ENCODE measurements around the gene JAM3. TPM values are rescaled to one million over a fixed set of nuclear protein-coding genes. Genes with fewer than 3 reads are reported as not detected.
"Not testable (repeated sequence)": the region's sequence is repeated elsewhere in the genome, so short reads cannot be mapped to it uniquely, and the experiment has no call there.

JAM3 gene
- polyA plus RNA-seq, 1 donor from 2014 or later, result 46.1 TPM

GRCh38 chr11:134178032-134178674 lies 109.3 kb downstream of the JAM3 start:
- Histone ChIP-seq H3F3A (ENCODE audit: insufficient read depth, low read length, poor library complexity, severe bottlenecking) (no peaks in the 10 kb centered on the region), H3K36me3 (ENCODE audit: insufficient read depth, low read length) (no peaks in the 10 kb centered on the region), H4K20me1 (ENCODE audit: insufficient read depth) (no peaks in the 10 kb centered on the region), H3K79me2 (replicated peaks; ENCODE audit: insufficient read depth, low read length) (no peaks in the 10 kb centered on the region), H3K27me3 (ENCODE audit: insufficient read depth, low read depth, low read length) (no peaks in the 10 kb centered on the region), H3K27ac (ENCODE audit: low read length) (no peak overlapping the region), H3K4me3 (ENCODE audit: low read length) (no peak overlapping the region), H3K9ac (ENCODE audit: low read length) (no peak overlapping the region), H3K4me2 (ENCODE audit: low read length) (no peak overlapping the region), H2AFZ (ENCODE audit: low read depth, low read length) (no peak overlapping the region), H3K9me2 (ENCODE audit: insufficient read depth, low read length) (no peaks in the 10 kb centered on the region), H3K9me3 (ENCODE audit: low read length) (no peaks in the 10 kb centered on the region)
- TF ChIP-seq POLR2AphosphoS5 (IDR thresholded peaks at IDR 0.05) (no peak), MXI1 (conservative IDR thresholded peaks at IDR 0.05; ENCODE audit: poor library complexity, severe bottlenecking) (no peak), EP300 (conservative IDR thresholded peaks at IDR 0.05; ENCODE audit: poor library complexity, severe bottlenecking) (no peak), SMC3 (conservative IDR thresholded peaks at IDR 0.05; ENCODE audit: poor library complexity) (no peak), REST (IDR thresholded peaks at IDR 0.05; ENCODE audit: borderline replicate concordance) (no peak), EZH2 (IDR thresholded peaks at IDR 0.05; ENCODE audit: borderline replicate concordance, insufficient read depth, low read length, poor library complexity, severe bottlenecking) (no peak)

- TF ChIP-seq RAD21 (conservative IDR thresholded peaks at IDR 0.05), result no peak
- no peaks in the 10 kb centered on the region for H3K79me2 ChIP-seq (replicated peaks; ENCODE audit: insufficient read depth, low read length)
- H3K27ac ChIP-seq (ENCODE audit: low read length), result no peak overlapping the region
- no peaks in the 10 kb centered on the region for H3K27me3 ChIP-seq (ENCODE audit: insufficient read depth, low read depth, low read length)
- peaks cover 8% of the 10 kb centered on the region for H3K36me3 ChIP-seq (ENCODE audit: insufficient read depth, low read length)
- H3K4me3 ChIP-seq (ENCODE audit: low read length), result no peak overlapping the region
- no peak overlapping the region for H3K4me2 ChIP-seq (ENCODE audit: low read length)
- H3F3A ChIP-seq (ENCODE audit: insufficient read depth, low read length, poor library complexity, severe bottlenecking), result no peaks in the 10 kb centered on the region
- H3K9me2 ChIP-seq (ENCODE audit: insufficient read depth, low read length), result no peaks in the 10 kb centered on the region
- no peaks in the 10 kb centered on the region for H4K20me1 ChIP-seq (ENCODE audit: insufficient read depth)
- no peak overlapping the region for H3K9ac ChIP-seq (ENCODE audit: low read length)
- H3K9me3 ChIP-seq (ENCODE audit: low read length), result no peaks in the 10 kb centered on the region
- H2AFZ ChIP-seq (ENCODE audit: low read depth, low read length), result no peak overlapping the region
Observed at GRCh38 chr11:134181707-134182106, 112.8 kb downstream of the JAM3 start.

- H4K20me1 ChIP-seq (ENCODE audit: insufficient read depth); H3K27ac ChIP-seq (ENCODE audit: low read length); H3K9me3 ChIP-seq (ENCODE audit: low read length); H3K9me2 ChIP-seq (ENCODE audit: insufficient read depth, low read length); H3K9ac ChIP-seq (ENCODE audit: low read length); H3K4me3 ChIP-seq (ENCODE audit: low read length); H3K27me3 ChIP-seq (ENCODE audit: insufficient read depth, low read depth, low read length); H3F3A ChIP-seq (ENCODE audit: insufficient read depth, low read length, poor library complexity, severe bottlenecking); H2AFZ ChIP-seq (ENCODE audit: low read depth, low read length); H3K36me3 ChIP-seq (ENCODE audit: insufficient read depth, low read length); H3K79me2 ChIP-seq (replicated peaks; ENCODE audit: insufficient read depth, low read length); H3K4me2 ChIP-seq (ENCODE audit: low read length): not testable (repeated sequence)
Observed at GRCh38 chr11:134188092-134188491, 119.2 kb downstream of the JAM3 start.
